WTC11 (cell line): Measurements from ENCODE around the gene NUF2. TPM values are rescaled to one million over a fixed set of nuclear protein-coding genes. Genes with fewer than 3 reads are reported as not detected.

Experiments
- ATAC-seq: fragments of 200-7000 bp; cut with Tn5 transposase; 2 replicates; pipeline ENCODE4 v1.10.0; 2021; ENCODE audit warnings: mild to moderate bottlenecking, moderate library complexity
- CTCF ChIA-PET: fragments of 300-600 bp; sonication (Branson Sonifier 250); formaldehyde crosslinking; loops from one replicate; lab custom pipeline; 2021; ENCODE audit warnings: antibody characterized with exemption; lab: Charles Lee
- POLR2A ChIA-PET: fragments of 350-600 bp; sonication (Branson Sonifier 250); formaldehyde crosslinking; loops from one replicate; lab custom pipeline; 2021; ENCODE audit warnings: antibody characterized with exemption; lab: Charles Lee
- DNase-seq: peaks from one replicate; pipeline ENCODE4 v3.0.0; 2021; ENCODE audit warnings: low spot score
- H3K27ac Mint-ChIP-seq: 2 replicates; pipeline ENCODE4 v1.8.0; 2021; ENCODE audit warnings: mixed read lengths
- H3K27me3 Mint-ChIP-seq: 2 replicates; pipeline ENCODE4 v1.8.0; 2021; ENCODE audit warnings: low read depth, mild to moderate bottlenecking, moderate library complexity, mixed read lengths
- H3K36me3 Mint-ChIP-seq: 2 replicates; pipeline ENCODE4 v1.8.0; 2021; ENCODE audit warnings: mixed read lengths
- H3K4me1 Mint-ChIP-seq: 2 replicates; pipeline ENCODE4 v1.8.0; 2022; ENCODE audit warnings: mixed read lengths
- H3K4me3 Mint-ChIP-seq: 2 replicates; pipeline ENCODE4 v1.8.0; 2021; ENCODE audit warnings: mild to moderate bottlenecking, moderate library complexity, mixed read lengths
- H3K9me3 Mint-ChIP-seq: 2 replicates; pipeline ENCODE4 v1.8.0; 2021; ENCODE audit warnings: mixed read lengths
- CDX4 ChIP-seq: fragments of 250-450 bp; sonication (Bioruptor Pico); IDR thresholded peaks from 2 replicates; pipeline ENCODE4 v1.9.0; 2021; ENCODE audit warnings: moderate library complexity, mild to moderate bottlenecking, inconsistent platforms, borderline replicate concordance
- FOXP1 ChIP-seq: sonication (generic); formaldehyde crosslinking; IDR thresholded peaks from 2 replicates; pipeline ENCODE4 v1.8.0; 2022; ENCODE audit warnings: missing genetic modification reagents, mild to moderate bottlenecking, moderate library complexity, borderline replicate concordance
- NFATC4 ChIP-seq: fragments of 250-450 bp; sonication (Bioruptor Pico); IDR thresholded peaks from 2 replicates; pipeline ENCODE4 v1.9.0; 2021; ENCODE audit warnings: mild to moderate bottlenecking
- NR1H2 ChIP-seq: sonication (generic); formaldehyde crosslinking; IDR thresholded peaks from 2 replicates; pipeline ENCODE4 v1.9.0; 2021; ENCODE audit warnings: mild to moderate bottlenecking, moderate library complexity, missing genetic modification reagents
- SOX15 ChIP-seq: fragments of 250-450 bp; sonication (Bioruptor Pico); IDR thresholded peaks from 2 replicates; pipeline ENCODE4 v1.9.0; 2021; ENCODE audit warnings: mild to moderate bottlenecking
- SP1 ChIP-seq: sonication (generic); formaldehyde crosslinking; conservative IDR thresholded peaks from 2 replicates; pipeline ENCODE4 v1.8.1; 2022; ENCODE audit warnings: missing genetic modification reagents
- TP53 ChIP-seq: sonication (generic); formaldehyde crosslinking; IDR thresholded peaks from 2 replicates; pipeline ENCODE4 v1.8.1; 2023; ENCODE audit warnings: mild to moderate bottlenecking, missing genetic modification reagents
- ZBTB21 ChIP-seq: sonication (generic); formaldehyde crosslinking; IDR thresholded peaks from 2 replicates; pipeline ENCODE4 v1.8.1; 2023; ENCODE audit warnings: mild to moderate bottlenecking, missing genetic modification reagents, borderline replicate concordance
- ZNF512 ChIP-seq: sonication (generic); formaldehyde crosslinking; IDR thresholded peaks from 2 replicates; pipeline ENCODE4 v1.8.1; 2022; ENCODE audit warnings: missing genetic modification reagents, borderline replicate concordance
- ZNF532 ChIP-seq: fragments of 250-450 bp; sonication (Bioruptor Pico); IDR thresholded peaks from 2 replicates; pipeline ENCODE4 v1.9.0; 2021; ENCODE audit warnings: mild to moderate bottlenecking, borderline replicate concordance
- total RNA-seq: library from RNA; stranded (reverse); gene quantifications from 3 replicates; pipeline ENCODE4 v1.2.3, GENCODE V29; 2021
- TF ChIP-seq, protein P1 (sequence below): sonication (generic); formaldehyde crosslinking; IDR thresholded peaks from 2 replicates; pipeline ENCODE4 v1.8.0; 2023; ENCODE audit warnings: missing genetic modification reagents, mild to moderate bottlenecking, borderline replicate concordance
- TF ChIP-seq, protein P2 (sequence below): fragments of 200-600 bp; IDR thresholded peaks from 2 replicates; pipeline ENCODE4 v1.8.0; 2022; ENCODE audit warnings: antibody characterized with exemption
- TF ChIP-seq, protein P3 (sequence below): sonication (generic); formaldehyde crosslinking; IDR thresholded peaks from 2 replicates; pipeline ENCODE4 v1.8.1; 2022; ENCODE audit warnings: low read depth, missing genetic modification reagents, borderline replicate concordance

Gene NUF2
- total RNA-seq, 1 experiment from 2014 or later = 32.9 TPM

GRCh38 chr1:163361123-163361934 is 39.6 kb downstream of the NUF2 start:
- no peaks in the 10 kb centered on the region for H3K27me3 Mint-ChIP-seq
- DNase-seq = peak; percentile 18
- no peak overlapping the region for H3K4me3 Mint-ChIP-seq
- no peak overlapping the region for H3K27ac Mint-ChIP-seq
- peaks cover 10% of the 10 kb centered on the region for H3K9me3 Mint-ChIP-seq
- ATAC-seq = peak; percentile 90
- CTCF ChIA-PET = interaction anchor here (0.6 kb wide), 1 partner anchor 38 kb away, joined by 3 read pairs; no protein-coding TSS in a partner anchor
- POLR2A ChIA-PET = no interaction called here
- peaks cover 15% of the 10 kb centered on the region for H3K4me1 Mint-ChIP-seq
- TF ChIP-seq ZBTB21 (CRISPR knock-in tag) = no peak
- TF ChIP-seq, protein P1, sequence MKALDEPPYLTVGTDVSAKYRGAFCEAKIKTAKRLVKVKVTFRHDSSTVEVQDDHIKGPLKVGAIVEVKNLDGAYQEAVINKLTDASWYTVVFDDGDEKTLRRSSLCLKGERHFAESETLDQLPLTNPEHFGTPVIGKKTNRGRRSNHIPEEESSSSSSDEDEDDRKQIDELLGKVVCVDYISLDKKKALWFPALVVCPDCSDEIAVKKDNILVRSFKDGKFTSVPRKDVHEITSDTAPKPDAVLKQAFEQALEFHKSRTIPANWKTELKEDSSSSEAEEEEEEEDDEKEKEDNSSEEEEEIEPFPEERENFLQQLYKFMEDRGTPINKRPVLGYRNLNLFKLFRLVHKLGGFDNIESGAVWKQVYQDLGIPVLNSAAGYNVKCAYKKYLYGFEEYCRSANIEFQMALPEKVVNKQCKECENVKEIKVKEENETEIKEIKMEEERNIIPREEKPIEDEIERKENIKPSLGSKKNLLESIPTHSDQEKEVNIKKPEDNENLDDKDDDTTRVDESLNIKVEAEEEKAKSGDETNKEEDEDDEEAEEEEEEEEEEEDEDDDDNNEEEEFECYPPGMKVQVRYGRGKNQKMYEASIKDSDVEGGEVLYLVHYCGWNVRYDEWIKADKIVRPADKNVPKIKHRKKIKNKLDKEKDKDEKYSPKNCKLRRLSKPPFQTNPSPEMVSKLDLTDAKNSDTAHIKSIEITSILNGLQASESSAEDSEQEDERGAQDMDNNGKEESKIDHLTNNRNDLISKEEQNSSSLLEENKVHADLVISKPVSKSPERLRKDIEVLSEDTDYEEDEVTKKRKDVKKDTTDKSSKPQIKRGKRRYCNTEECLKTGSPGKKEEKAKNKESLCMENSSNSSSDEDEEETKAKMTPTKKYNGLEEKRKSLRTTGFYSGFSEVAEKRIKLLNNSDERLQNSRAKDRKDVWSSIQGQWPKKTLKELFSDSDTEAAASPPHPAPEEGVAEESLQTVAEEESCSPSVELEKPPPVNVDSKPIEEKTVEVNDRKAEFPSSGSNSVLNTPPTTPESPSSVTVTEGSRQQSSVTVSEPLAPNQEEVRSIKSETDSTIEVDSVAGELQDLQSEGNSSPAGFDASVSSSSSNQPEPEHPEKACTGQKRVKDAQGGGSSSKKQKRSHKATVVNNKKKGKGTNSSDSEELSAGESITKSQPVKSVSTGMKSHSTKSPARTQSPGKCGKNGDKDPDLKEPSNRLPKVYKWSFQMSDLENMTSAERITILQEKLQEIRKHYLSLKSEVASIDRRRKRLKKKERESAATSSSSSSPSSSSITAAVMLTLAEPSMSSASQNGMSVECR (CRISPR knock-in tag) = no peak
- TF ChIP-seq, protein P2, sequence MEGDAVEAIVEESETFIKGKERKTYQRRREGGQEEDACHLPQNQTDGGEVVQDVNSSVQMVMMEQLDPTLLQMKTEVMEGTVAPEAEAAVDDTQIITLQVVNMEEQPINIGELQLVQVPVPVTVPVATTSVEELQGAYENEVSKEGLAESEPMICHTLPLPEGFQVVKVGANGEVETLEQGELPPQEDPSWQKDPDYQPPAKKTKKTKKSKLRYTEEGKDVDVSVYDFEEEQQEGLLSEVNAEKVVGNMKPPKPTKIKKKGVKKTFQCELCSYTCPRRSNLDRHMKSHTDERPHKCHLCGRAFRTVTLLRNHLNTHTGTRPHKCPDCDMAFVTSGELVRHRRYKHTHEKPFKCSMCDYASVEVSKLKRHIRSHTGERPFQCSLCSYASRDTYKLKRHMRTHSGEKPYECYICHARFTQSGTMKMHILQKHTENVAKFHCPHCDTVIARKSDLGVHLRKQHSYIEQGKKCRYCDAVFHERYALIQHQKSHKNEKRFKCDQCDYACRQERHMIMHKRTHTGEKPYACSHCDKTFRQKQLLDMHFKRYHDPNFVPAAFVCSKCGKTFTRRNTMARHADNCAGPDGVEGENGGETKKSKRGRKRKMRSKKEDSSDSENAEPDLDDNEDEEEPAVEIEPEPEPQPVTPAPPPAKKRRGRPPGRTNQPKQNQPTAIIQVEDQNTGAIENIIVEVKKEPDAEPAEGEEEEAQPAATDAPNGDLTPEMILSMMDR = peak; percentile 39; the same call in 1 of the 2 replicates
- TF ChIP-seq SOX15 = no peak
- no peak for TF ChIP-seq TP53 (CRISPR knock-in tag)
- TF ChIP-seq, all 79 proteins: peak for 1
- H3K36me3 Mint-ChIP-seq = no peaks in the 10 kb centered on the region

GRCh38 chr1:163365186-163365585 is 43.4 kb downstream of the NUF2 start:
- Mint-ChIP-seq H3K36me3 (no peaks in the 10 kb centered on the region), H3K4me1 (peaks cover 23% of the 10 kb centered on the region), H3K9me3 (peaks cover 10% of the 10 kb centered on the region), H3K27ac (no peak overlapping the region), H3K4me3 (no peak overlapping the region), H3K27me3 (no peaks in the 10 kb centered on the region)
- DNase-seq (no peak), ATAC-seq (no peak)
- ChIA-PET POLR2A (no interaction called here), CTCF (no interaction called here)
- TF ChIP-seq, protein P3, sequence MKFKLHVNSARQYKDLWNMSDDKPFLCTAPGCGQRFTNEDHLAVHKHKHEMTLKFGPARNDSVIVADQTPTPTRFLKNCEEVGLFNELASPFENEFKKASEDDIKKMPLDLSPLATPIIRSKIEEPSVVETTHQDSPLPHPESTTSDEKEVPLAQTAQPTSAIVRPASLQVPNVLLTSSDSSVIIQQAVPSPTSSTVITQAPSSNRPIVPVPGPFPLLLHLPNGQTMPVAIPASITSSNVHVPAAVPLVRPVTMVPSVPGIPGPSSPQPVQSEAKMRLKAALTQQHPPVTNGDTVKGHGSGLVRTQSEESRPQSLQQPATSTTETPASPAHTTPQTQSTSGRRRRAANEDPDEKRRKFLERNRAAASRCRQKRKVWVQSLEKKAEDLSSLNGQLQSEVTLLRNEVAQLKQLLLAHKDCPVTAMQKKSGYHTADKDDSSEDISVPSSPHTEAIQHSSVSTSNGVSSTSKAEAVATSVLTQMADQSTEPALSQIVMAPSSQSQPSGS (CRISPR knock-in tag) = no peak
- TF ChIP-seq NR1H2 = no peak
- TF ChIP-seq ZNF532 (CRISPR knock-in tag) = no peak
- TF ChIP-seq SP1 (CRISPR knock-in tag) = no peak
- no peak for TF ChIP-seq NFATC4
- TF ChIP-seq ZNF512 (CRISPR knock-in tag) = no peak
- TF ChIP-seq, protein P1 (CRISPR knock-in tag) = no peak
- no peak for TF ChIP-seq FOXP1 (CRISPR knock-in tag)
- TF ChIP-seq CDX4 = no peak
